Left ventricle myocardium superior (tissue), 1 donor: ENCODE results near the gene WASL. TPM values are rescaled to one million over a fixed set of nuclear protein-coding genes. Genes with fewer than 3 reads are reported as not detected.
"Not testable (repeated sequence)": the region's sequence is repeated elsewhere in the genome, so short reads cannot be mapped to it uniquely, and the experiment has no call there.

Experiments used
- ATAC-seq: fragments of 200-7000 bp; cut with Tn5 transposase; one replicate; pipeline ENCODE4 v1.9.1; 2020; ENCODE audit warnings: mild to moderate bottlenecking, moderate library complexity
- DNase-seq: peaks from one replicate; pipeline ENCODE4 v3.0.0-alpha.2; 2020
- intact Hi-C: fragments of 100-400 bp; cut with micrococcal nuclease; formaldehyde crosslinking; loops from one replicate; pipeline ENCODE4 v1.11.0; 2022
- long read RNA-seq: library from polyadenylated mRNA; unstranded; transcript quantifications from one replicate; pipeline ENCODE4 v2.0.0, GENCODE V29; 2021
- total RNA-seq: library from RNA; stranded (reverse); fragmentation: NEBNext Ultra II Directional; extraction: Animal tissue kit (Norgen Biotek cat#: 25700); gene quantifications from one replicate; pipeline ENCODE4 v1.2.1, GENCODE V29; 2021
- donor health status: DM: no; HTN: yes; CAD: no; lungs with severe emphysema.

WASL gene
- 31.6 TPM for total RNA-seq
- long read RNA-seq, full-length matches to known transcripts = 5 of 38 reads
- long read RNA-seq, partial matches to known transcripts = 32 of 38 reads
- long read RNA-seq, other reads (novel, unspliced or antisense) = 1 of 38 reads

GRCh38 chr7:123748734-123749536 is at the start of gene WASL:
TSS of gene WASL (minus strand) at chr7:123749003. CDS start at chr7:123748734, 269 bp downstream.
- DNase-seq (peak; percentile 96), ATAC-seq (peak; percentile 94)
- intact Hi-C loops = no loop called here

GRCh38 chr7:123797673-123798531 is 49.1 kb upstream of the WASL start:
- peak; percentile 50 for ATAC-seq
- intact Hi-C loops = loop anchor here (2.0 kb wide), 1 partner anchor 67 kb away; no protein-coding TSS in a partner anchor
- no peak for DNase-seq

GRCh38 chr7:123796568-123796967 is 47.8 kb upstream of the WASL start:
- DNase-seq (no peak), ATAC-seq (no peak)
- intact Hi-C loops = no loop called here

- no peak for ATAC-seq
- no peak for DNase-seq
- intact Hi-C loops = no loop called here
Measured at GRCh38 chr7:123795917-123796316, 47.1 kb upstream of the WASL start.

GRCh38 chr7:123795116-123795515 is 46.3 kb upstream of the WASL start:
- DNase-seq, ATAC-seq, intact Hi-C loops: not testable (repeated sequence)

- intact Hi-C loops = no loop called here
- ATAC-seq (no peak), DNase-seq (no peak)
Measured at GRCh38 chr7:123792547-123792946, 43.7 kb upstream of the WASL start.

GRCh38 chr7:123791001-123791400 is 42.2 kb upstream of the WASL start:
- DNase-seq (no peak), ATAC-seq (no peak)
- intact Hi-C loops = no loop called here

GRCh38 chr7:123789817-123790216 is 41.0 kb upstream of the WASL start:
- ATAC-seq (no peak), DNase-seq (no peak)
- intact Hi-C loops = no loop called here

GRCh38 chr7:123789206-123789784 is 40.5 kb upstream of the WASL start:
- intact Hi-C loops = no loop called here
- no peak for ATAC-seq
- no peak for DNase-seq

GRCh38 chr7:123788584-123788983 is 39.8 kb upstream of the WASL start:
- intact Hi-C loops = no loop called here
- no peak for ATAC-seq
- no peak for DNase-seq

GRCh38 chr7:123787220-123788007 is 38.6 kb upstream of the WASL start:
- DNase-seq (no peak), ATAC-seq (no peak)
- intact Hi-C loops = no loop called here

- intact Hi-C loops = no loop called here
- DNase-seq = no peak
- peak; percentile 91 for ATAC-seq
Measured at GRCh38 chr7:123784263-123784662, 35.5 kb upstream of the WASL start.

GRCh38 chr7:123783820-123784219 is 35.0 kb upstream of the WASL start:
- ATAC-seq (no peak), DNase-seq (no peak)
- intact Hi-C loops = no loop called here

GRCh38 chr7:123782071-123782798 is 33.4 kb upstream of the WASL start:
- intact Hi-C loops = no loop called here
- no peak for ATAC-seq
- no peak for DNase-seq

GRCh38 chr7:123780472-123780871 is 31.7 kb upstream of the WASL start:
- ATAC-seq, intact Hi-C loops, DNase-seq: not testable (repeated sequence)

- DNase-seq = no peak
- no peak for ATAC-seq
- intact Hi-C loops = no loop called here
Measured at GRCh38 chr7:123774496-123774895, 25.7 kb upstream of the WASL start.

- intact Hi-C loops = no loop called here
Measured at GRCh38 chr7:123773481-123773880, 24.7 kb upstream of the WASL start.

GRCh38 chr7:123772652-123773051 is 23.8 kb upstream of the WASL start:
- DNase-seq (no peak), ATAC-seq (no peak)
- intact Hi-C loops = no loop called here

More at GRCh38 chr7:123773481-123773880, 24.7 kb upstream of the WASL start:
- ATAC-seq (no peak), DNase-seq (no peak)
